Stimulated activated naive CD8-positive, alpha-beta T cell treated with anti-CD3 and anti-CD28 coated beads, Interleukin-15, Interleukin-2, amounts not matched to agents 100 U/mL and 50 U/mL, for 24 hours (primary cell): ENCODE results near the gene RPS6KA5.
"Not testable (repeated sequence)": the region's sequence is repeated elsewhere in the genome, so short reads cannot be mapped to it uniquely, and the experiment has no call there.

Source experiments
- ATAC-seq: fragments of 150-1000 bp; cut with Tn5 transposase; one replicate; pipeline ENCODE4 v1.10.0; 2021
- DNase-seq: peaks from one replicate; pipeline ENCODE4 v3.0.0; 2021

Gene RPS6KA5

DNA sequence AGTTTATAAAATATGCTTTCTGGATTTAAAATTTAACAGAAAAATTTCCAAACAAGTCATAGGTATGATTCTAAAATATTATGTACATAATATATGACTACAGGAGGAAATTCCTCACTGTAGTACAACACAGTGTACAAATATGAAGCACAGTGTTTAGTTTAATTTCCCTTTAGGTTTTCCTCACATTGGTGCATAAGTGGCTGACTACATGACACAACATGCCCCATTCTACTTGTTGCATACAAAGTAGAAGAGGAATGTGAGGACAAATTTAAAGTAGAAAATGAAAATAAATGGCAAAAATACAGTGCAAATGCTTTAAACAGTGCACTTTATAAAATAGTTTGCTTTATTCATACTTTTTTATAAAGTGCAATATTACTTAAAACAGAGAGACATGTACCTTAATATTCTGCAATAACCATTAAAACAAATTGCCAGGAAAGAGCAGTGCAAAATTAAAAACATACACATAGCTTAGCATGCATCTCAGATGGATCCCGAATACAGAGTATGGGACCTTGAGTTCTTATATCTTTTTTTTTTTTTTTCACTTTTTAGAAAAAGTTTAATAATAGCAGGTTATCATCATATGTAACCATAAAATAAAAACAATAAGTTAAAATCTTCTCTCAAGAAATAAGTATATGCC lies 189.4 kb downstream of the RPS6KA5 start:
- ATAC-seq (no peak), DNase-seq (no peak)

DNA sequence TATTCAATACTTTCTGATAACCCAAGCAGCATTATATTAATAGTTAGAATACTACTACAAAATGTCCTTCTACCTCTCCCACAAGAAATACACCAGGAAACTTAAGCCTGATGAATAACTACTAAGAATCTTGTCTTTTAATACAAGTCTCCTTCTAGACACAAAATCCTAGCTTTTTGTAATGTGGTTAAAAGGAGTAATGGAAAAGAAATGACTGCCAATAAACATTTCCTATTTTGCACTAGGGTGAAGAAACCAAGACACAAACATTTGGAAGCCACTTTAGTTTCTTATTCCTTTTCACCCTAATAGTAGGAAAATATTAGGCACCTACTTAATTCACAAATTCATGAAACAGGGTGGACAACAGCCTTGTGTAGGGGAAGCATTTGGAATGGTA lies 192.9 kb downstream of the RPS6KA5 start:
- ATAC-seq (no peak), DNase-seq (no peak)

GRCh38 chr14:90866833-90867232 lies 193.6 kb downstream of the RPS6KA5 start:
- ATAC-seq: no peak
- no peak for DNase-seq

- no peak for ATAC-seq
- DNase-seq: no peak
Measured at GRCh38 chr14:90864741-90865140, 195.7 kb downstream of the RPS6KA5 start.

GRCh38 chr14:90858511-90858910 lies 201.9 kb downstream of the RPS6KA5 start:
- DNase-seq: no peak
- no peak for ATAC-seq

GRCh38 chr14:90857866-90858265 lies 202.6 kb downstream of the RPS6KA5 start:
- no peak for ATAC-seq
- DNase-seq: no peak

DNA sequence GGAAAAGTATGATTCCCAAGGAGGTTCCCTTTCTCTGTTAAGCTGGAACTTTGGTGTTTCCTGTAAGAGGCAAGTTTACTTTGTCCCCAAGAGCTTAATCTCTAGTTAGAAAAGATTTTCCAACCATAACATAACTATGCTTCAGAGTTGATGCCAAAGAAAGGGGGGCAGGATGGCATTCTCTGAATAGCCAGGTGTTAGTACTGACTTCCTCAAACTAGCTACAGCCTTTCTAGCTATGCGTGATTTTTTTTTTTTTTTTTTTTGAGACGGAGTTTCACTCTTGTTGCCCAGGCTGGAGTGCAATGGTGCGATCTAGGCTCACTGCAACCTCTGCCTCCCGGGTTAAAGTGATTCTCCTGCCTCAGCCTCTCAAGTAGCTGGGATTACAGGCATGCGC lies 204.3 kb downstream of the RPS6KA5 start:
- not testable (repeated sequence) for ATAC-seq, DNase-seq

DNA sequence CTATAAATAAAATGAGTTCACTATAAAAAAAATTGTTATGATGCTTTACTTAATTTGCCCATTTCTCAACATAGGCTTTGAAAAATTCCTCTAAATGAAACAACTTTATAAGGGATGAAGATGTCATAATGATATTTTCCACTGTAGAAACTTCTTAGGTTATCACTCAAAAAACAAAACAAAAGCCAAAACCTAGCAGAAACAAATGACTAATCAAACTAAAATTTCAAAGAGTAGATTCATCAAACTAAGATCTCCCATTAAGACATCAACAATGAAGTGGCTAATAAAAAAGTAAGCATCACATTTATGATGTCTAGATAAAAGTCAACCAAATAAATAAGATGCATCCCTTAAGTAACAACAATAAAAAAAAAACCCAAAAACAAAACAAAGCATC lies 207.3 kb downstream of the RPS6KA5 start:
- DNase-seq (no peak), ATAC-seq (no peak)

DNA sequence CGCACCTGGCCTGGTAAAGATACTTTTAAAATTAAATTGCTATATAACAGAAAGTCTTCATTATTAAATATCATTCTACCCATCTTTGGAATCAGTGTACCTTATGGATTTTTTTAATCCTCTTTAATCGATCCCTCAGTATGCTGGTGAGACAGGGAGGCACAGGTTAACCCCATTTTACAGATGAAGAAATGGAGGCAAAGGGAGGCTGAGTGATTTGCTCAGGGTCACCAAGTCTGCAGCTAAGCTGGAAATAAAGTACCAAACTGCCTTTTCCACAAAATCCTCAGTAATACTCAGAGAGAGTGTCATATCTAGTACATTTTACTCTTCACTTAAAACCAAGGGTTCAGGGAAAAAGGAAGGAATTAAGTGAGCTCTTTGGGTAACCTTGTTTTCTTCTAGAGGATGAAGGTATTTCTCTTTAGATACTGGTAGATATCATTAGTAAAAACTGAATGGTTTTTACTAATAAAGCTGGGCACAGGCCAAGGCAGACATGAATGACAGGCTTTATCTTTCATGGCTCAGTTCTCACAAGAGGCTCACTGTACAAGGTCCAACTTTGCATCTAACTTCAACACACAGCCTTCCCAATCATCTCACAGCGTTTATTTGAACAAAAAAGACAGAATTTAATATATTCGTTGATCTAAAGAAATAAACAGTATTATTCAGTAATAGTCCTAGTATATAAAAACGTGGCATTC lies 209.0 kb downstream of the RPS6KA5 start:
- ATAC-seq (no peak), DNase-seq (no peak)

DNA sequence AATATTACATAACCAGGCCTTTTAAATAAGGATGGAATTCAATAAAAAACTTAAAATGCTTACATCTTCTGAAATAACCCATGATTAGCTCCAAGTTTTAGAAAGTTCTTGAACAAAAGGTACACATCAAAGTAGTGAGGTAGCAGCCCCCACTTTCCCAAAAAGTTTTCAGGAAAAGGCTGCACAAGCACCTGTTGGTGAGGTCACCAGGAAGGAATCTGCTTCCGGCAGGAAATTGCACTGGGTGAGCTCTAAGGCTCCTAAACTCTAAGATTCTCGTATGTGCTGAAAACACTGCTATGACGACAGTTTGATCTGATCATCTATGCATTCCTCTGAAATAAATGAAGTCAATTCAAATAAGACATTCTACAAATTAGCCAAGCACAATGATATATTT lies 210.0 kb downstream of the RPS6KA5 start:
- DNase-seq: no peak
- ATAC-seq: no peak

DNA sequence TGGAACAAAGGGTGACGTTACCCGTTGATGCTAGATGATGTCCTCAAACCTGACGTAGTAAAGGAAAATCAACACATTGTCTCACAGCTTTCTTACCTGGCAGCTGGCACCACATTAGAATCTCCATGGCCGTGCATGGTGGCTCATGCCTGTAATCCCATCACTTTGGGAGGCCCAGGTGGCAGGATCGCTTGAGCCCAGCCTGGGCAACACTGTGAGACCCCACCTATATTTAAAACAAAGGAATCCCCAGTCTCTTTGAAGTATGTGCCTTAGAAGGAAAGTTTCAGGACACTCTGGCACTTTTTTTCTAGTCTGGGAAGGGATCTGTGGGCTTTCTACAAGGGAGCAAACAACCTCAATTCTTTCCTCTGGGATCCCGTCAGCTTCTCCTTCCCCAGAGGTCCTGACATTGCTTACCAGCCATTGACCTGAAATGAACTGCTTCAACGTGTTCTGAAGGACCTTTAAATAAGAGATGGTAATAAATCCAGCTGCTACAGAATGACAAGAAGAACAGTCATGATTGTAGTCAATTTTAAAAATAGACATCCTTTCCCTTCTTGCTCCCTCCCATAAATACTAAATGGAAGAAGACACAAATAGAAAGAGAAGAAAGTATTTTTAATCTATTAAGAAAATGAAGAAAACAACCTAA lies 210.5 kb downstream of the RPS6KA5 start:
- DNase-seq (no peak), ATAC-seq (no peak)

DNA sequence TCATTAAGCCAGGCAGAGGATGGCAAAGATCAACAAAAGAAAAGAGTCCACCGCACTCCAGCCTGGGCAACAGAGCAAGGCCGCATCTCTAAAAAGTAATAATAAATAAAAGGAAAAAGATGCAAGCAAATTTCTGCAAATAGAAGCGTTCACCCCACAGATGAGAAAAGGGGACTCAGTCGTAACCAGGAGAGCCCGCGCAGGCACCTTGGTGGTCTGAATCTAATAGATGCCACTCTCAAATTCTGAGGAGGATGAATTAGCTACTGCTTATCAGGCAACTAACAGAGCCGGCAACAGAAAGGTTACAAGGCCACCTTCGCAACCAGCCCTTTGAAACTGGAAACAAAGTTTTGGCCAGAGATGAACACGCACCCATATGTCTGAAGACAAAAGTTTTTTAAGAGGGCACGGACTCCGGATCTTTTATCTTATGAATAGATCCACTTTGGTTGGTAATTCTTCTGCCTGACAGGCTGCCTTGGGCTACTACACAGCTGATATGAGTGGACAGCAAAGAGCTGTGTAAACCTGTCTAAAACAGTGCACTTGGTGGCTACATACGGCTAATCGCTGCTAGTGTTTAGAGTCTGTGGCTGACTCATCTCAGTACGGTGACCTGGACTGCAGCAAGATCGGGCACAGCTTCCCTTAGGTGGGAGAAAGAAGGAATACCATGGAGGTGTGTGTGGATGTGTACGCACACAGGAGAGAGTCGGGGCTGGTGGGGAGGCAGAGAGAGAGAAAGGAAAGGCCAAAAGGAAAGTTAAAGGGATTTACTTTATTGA lies 211.3 kb downstream of the RPS6KA5 start:
- DNase-seq (no peak), ATAC-seq (no peak)

DNA sequence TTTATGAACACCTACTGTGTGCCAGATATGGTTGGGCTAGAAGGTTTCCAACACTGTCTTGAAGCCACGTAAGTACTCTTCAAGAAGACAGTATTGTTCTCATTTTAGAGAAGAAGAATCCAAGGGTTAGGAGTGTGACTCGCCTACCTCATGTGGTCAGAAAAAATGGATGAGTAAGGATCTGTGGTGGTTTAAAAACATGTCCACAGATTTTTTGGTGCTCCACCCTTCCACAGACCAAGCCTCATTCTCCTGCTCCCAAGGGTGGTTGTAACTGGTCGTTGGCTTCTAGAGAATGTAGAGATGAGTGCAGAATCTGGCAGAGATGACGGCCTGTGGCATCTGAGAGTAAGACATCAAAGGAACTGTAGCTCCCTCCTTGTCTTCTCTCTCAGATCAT lies 213.9 kb downstream of the RPS6KA5 start:
- no peak for ATAC-seq
- DNase-seq: no peak

GRCh38 chr14:90844321-90844720 lies 216.1 kb downstream of the RPS6KA5 start:
- no peak for ATAC-seq
- no peak for DNase-seq

DNA sequence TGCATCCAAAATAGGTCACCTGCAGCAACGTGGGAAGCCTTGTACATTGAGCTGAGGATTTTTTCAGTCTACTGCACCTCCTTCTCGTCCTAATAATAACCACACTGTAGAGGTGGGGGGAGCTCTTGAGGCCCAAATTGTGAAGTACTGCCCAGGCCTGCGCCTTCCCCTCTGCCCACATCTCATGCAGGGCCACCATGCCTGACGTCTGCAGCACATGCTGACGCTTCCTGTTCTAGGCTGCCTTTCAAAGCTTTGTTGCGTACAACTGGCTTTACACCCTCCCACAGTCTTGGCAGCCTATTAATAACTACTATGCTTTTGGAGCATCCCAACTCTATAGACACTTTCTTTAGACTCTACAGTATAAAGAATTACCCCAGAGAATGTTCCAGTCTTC lies 217.7 kb downstream of the RPS6KA5 start:
- DNase-seq: no peak

DNA sequence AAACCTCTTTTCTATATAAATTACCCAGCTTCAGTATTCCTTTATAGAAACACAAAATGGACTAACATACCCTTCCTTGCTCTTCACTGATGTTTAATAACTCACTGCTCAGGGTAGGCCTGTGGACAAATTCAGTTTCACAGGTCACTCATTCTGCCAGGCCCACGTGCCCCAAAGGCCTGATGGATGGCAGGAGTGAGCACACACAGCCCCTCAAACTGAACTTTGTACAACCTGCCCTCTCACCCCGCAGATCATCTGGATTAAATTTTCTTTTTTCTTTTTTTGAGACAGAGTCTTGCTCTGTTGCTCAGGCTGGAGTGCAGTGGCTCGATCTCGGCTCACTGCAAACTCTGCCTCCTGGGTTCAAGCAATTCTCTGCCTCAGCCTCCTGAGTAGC lies 219.8 kb downstream of the RPS6KA5 start:
- not testable (repeated sequence) for DNase-seq, ATAC-seq

More for the DNA sequence above, 217.7 kb downstream of the RPS6KA5 start:
- ATAC-seq: no peak

- ATAC-seq (no peak), DNase-seq (no peak)
Measured at GRCh38 chr14:90839889-90840266, 220.6 kb downstream of the RPS6KA5 start.

- ATAC-seq (no peak), DNase-seq (no peak)
Measured at GRCh38 chr14:90839024-90839888, 221.2 kb downstream of the RPS6KA5 start.

GRCh38 chr14:90838531-90838930 lies 221.9 kb downstream of the RPS6KA5 start:
- ATAC-seq: not testable (repeated sequence)

GRCh38 chr14:90837355-90837754 lies 223.1 kb downstream of the RPS6KA5 start:
- ATAC-seq: no peak
- no peak for DNase-seq

More at GRCh38 chr14:90838531-90838930, 221.9 kb downstream of the RPS6KA5 start:
- not testable (repeated sequence) for DNase-seq

DNA sequence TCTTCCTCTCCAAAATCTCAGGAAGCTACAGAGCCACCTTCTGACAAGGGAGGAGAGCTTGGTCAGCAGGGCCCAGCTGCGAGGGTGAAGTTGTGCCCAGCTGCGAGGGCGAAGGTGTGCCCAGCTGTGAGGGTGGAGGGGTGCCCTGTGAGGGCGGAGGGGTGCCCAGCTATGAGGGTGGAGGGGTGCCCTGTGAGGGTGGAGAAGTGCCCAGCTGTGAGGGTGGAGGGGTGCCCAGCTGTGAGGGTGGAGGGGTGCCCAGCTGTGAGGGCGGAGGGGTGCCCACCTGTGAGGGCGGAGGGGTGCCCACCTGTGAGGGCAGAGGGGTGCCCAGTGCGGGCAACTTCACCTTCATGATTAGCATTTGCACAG lies 223.8 kb downstream of the RPS6KA5 start:
- DNase-seq (no peak), ATAC-seq (no peak)

DNA sequence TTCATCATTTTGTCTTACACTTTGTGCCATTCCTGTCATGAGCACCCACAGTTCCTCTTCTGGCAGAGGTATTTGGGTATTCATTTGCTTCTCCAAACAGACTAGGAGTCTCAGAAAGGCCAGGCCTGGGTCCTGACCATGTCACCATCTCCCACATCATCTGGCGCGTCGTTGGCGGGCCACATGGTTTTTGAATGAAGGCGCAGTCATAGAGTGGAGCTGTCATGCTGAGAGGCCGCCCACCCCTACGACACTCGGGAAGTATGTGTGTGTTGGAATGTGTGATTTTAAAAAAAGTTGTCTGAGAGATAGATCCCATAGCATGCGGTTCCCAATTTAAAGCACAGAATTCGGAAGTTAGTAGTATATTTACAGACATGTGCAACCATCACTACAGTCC lies 228.6 kb downstream of the RPS6KA5 start:
- DNase-seq (no peak), ATAC-seq (no peak)
